ENCODE results near the gene CCDC137. TPM values are rescaled to one million over a fixed set of nuclear protein-coding genes. Genes with fewer than 3 reads are reported as not detected.

The CCDC137 gene
- total RNA-seq, 1 experiment from 2014 or later = 49.9 TPM

- ChIA-PET POLR2A (ENCODE audit: unreplicated experiment) (no interaction called here), CTCF (interaction anchor here (0.6 kb wide), 1 partner anchor 66 kb away, joined by 3 read pairs; no protein-coding TSS in a partner anchor)
- no TSS peak for BruUV-seq (replicated peaks)
- H2AFZ ChIP-seq (ENCODE audit: low read length) = peak overlapping the region; percentile 67
- no peaks in the 10 kb centered on the region for H3K9me3 ChIP-seq (ENCODE audit: low read length)
- H3K27ac ChIP-seq (ENCODE audit: low read length) = peak overlapping the region; percentile 62
- peak overlapping the region; percentile 46 for H3K9ac ChIP-seq (ENCODE audit: low read length)
- H3K36me3 ChIP-seq (ENCODE audit: low read depth, low read length) = no peaks in the 10 kb centered on the region
- H3F3A ChIP-seq (ENCODE audit: low read length, unreplicated experiment) = no peaks in the 10 kb centered on the region
- H3K4me3 ChIP-seq (ENCODE audit: low read length) = peak overlapping the region; percentile 5; the same call in 1 of the 2 replicates
- intact Hi-C loops (cut with micrococcal nuclease) = no loop called here
- peaks cover 11% of the 10 kb centered on the region for H3K4me1 ChIP-seq (ENCODE audit: insufficient read depth, low read length)
- ATAC-seq (peak; percentile 99), DNase-seq (peak; percentile 83)
- no peaks in the 10 kb centered on the region for H3K9me2 ChIP-seq (replicated peaks; ENCODE audit: low read length)
- TF ChIP-seq EZH2phosphoT487 (IDR thresholded peaks at IDR 0.05; ENCODE audit: borderline replicate concordance, low read length) (no peak), CTCF (conservative IDR thresholded peaks at IDR 0.05; ENCODE audit: low read depth, low read length) (no peak), EZH2 (IDR thresholded peaks at IDR 0.05; ENCODE audit: low read length, unreplicated experiment) (no peak)
- peak overlapping the region; percentile 73 for H3K4me2 ChIP-seq (ENCODE audit: low read length)
- no peaks in the 10 kb centered on the region for H3K27me3 ChIP-seq (ENCODE audit: low read length)
- no peaks in the 10 kb centered on the region for H4K20me1 ChIP-seq (ENCODE audit: low read length)
- no peaks in the 10 kb centered on the region for H3K79me2 ChIP-seq (ENCODE audit: low read length)
Measured at GRCh38 chr17:81641825-81642489, 24.6 kb upstream of the CCDC137 start.

GRCh38 chr17:81644496-81644895, 22.0 kb upstream of the CCDC137 start:
- CTCF ChIA-PET = no interaction called here
- intact Hi-C loops (cut with micrococcal nuclease) = no loop called here

GRCh38 chr17:81644976-81645952, 21.3 kb upstream of the CCDC137 start:
- DNase-seq = no peak
- POLR2A ChIA-PET (ENCODE audit: unreplicated experiment) = no interaction called here
- H3K9ac ChIP-seq (ENCODE audit: low read length) = no peak overlapping the region
- H4K20me1 ChIP-seq (ENCODE audit: low read length) = no peaks in the 10 kb centered on the region
- H3K9me3 ChIP-seq (ENCODE audit: low read length) = no peaks in the 10 kb centered on the region
- H3K79me2 ChIP-seq (ENCODE audit: low read length) = no peaks in the 10 kb centered on the region
- no peaks in the 10 kb centered on the region for H3K27me3 ChIP-seq (ENCODE audit: low read length)
- no peaks in the 10 kb centered on the region for H3K9me2 ChIP-seq (replicated peaks; ENCODE audit: low read length)
- intact Hi-C loops (cut with micrococcal nuclease) = no loop called here
- ATAC-seq = no peak
- H3K27ac ChIP-seq (ENCODE audit: low read length) = no peak overlapping the region
- BruUV-seq (replicated peaks) = no TSS peak
- H3K36me3 ChIP-seq (ENCODE audit: low read depth, low read length) = no peaks in the 10 kb centered on the region
- peaks cover 11% of the 10 kb centered on the region for H3K4me1 ChIP-seq (ENCODE audit: insufficient read depth, low read length)
- H3F3A ChIP-seq (ENCODE audit: low read length, unreplicated experiment) = no peaks in the 10 kb centered on the region
- H3K4me3 ChIP-seq (ENCODE audit: low read length) = no peak overlapping the region
- no peak for TF ChIP-seq EZH2 (IDR thresholded peaks at IDR 0.05; ENCODE audit: low read length, unreplicated experiment)
- TF ChIP-seq EZH2phosphoT487 (IDR thresholded peaks at IDR 0.05; ENCODE audit: borderline replicate concordance, low read length) = no peak
- no peak for TF ChIP-seq CTCF (conservative IDR thresholded peaks at IDR 0.05; ENCODE audit: low read depth, low read length)
- H3K4me2 ChIP-seq (ENCODE audit: low read length) = no peak overlapping the region
- H2AFZ ChIP-seq (ENCODE audit: low read length) = no peak overlapping the region
- CTCF ChIA-PET = no interaction called here

More at GRCh38 chr17:81644496-81644895, 22.0 kb upstream of the CCDC137 start:
- POLR2A ChIA-PET (ENCODE audit: unreplicated experiment) = no interaction called here
- H4K20me1 ChIP-seq (ENCODE audit: low read length) = no peaks in the 10 kb centered on the region
- TF ChIP-seq EZH2 (IDR thresholded peaks at IDR 0.05; ENCODE audit: low read length, unreplicated experiment) = no peak
- H3K4me1 ChIP-seq (ENCODE audit: insufficient read depth, low read length) = peaks cover 11% of the 10 kb centered on the region
- H3K27me3 ChIP-seq (ENCODE audit: low read length) = no peaks in the 10 kb centered on the region
- H3K9me3 ChIP-seq (ENCODE audit: low read length) = no peaks in the 10 kb centered on the region
- H3K9me2 ChIP-seq (replicated peaks; ENCODE audit: low read length) = no peaks in the 10 kb centered on the region
- no TSS peak for BruUV-seq (replicated peaks)
- no peak overlapping the region for H3K4me2 ChIP-seq (ENCODE audit: low read length)
- H3F3A ChIP-seq (ENCODE audit: low read length, unreplicated experiment) = no peaks in the 10 kb centered on the region
- no peaks in the 10 kb centered on the region for H3K36me3 ChIP-seq (ENCODE audit: low read depth, low read length)
- DNase-seq = no peak
- no peak overlapping the region for H3K27ac ChIP-seq (ENCODE audit: low read length)
- no peak overlapping the region for H3K4me3 ChIP-seq (ENCODE audit: low read length)
- no peak overlapping the region for H2AFZ ChIP-seq (ENCODE audit: low read length)
- no peak overlapping the region for H3K9ac ChIP-seq (ENCODE audit: low read length)
- ATAC-seq = no peak
- no peaks in the 10 kb centered on the region for H3K79me2 ChIP-seq (ENCODE audit: low read length)
